ENCODE data around the gene DHRS7B. TPM values are rescaled to one million over a fixed set of nuclear protein-coding genes. Genes with fewer than 3 reads are reported as not detected.
"Not testable (repeated sequence)": the region's sequence is repeated elsewhere in the genome, so short reads cannot be mapped to it uniquely, and the experiment has no call there.

Gene DHRS7B
- total RNA-seq, 1 donor: 15.2 TPM

GRCh38 chr17:21108651-21109050 lies 18.1 kb upstream of the DHRS7B start:
- no peak for DNase-seq (ENCODE audit: insufficient read length, low spot score, missing footprints)
- Histone ChIP-seq H3K4me2 (ENCODE audit: insufficient read depth, low read length) (no peak overlapping the region), H2AFZ (ENCODE audit: low read length) (no peak overlapping the region), H3K4me1 (ENCODE audit: insufficient read depth, low read length) (no peaks in the 10 kb centered on the region), H3K9me3 (ENCODE audit: low read depth, low read length) (no peaks in the 10 kb centered on the region), H3K79me2 (ENCODE audit: insufficient read depth, low read length) (no peaks in the 10 kb centered on the region), H3K4me3 (ENCODE audit: insufficient read depth, low read length) (no peak overlapping the region), H3K27me3 (ENCODE audit: insufficient read depth, low read length) (no peaks in the 10 kb centered on the region), H3K36me3 (ENCODE audit: insufficient read depth, low read length) (no peaks in the 10 kb centered on the region), H3K27ac (ENCODE audit: low read depth, low read length) (no peak overlapping the region), H4K20me1 (ENCODE audit: insufficient read depth, low read length) (no peaks in the 10 kb centered on the region)
- TF ChIP-seq CTCF (IDR thresholded peaks at IDR 0.05; ENCODE audit: extremely low read depth, low read depth, low read length): no peak

GRCh38 chr17:21113049-21113690 lies 13.6 kb upstream of the DHRS7B start:
- no peak overlapping the region for H3K4me2 ChIP-seq (ENCODE audit: insufficient read depth, low read length)

GRCh38 chr17:21113716-21114115 lies 13.0 kb upstream of the DHRS7B start:
- Histone ChIP-seq H3K79me2 (ENCODE audit: insufficient read depth, low read length) (no peaks in the 10 kb centered on the region), H4K20me1 (ENCODE audit: insufficient read depth, low read length) (no peaks in the 10 kb centered on the region), H2AFZ (ENCODE audit: low read length) (no peak overlapping the region), H3K27ac (ENCODE audit: low read depth, low read length) (no peak overlapping the region), H3K9me3 (ENCODE audit: low read depth, low read length) (no peaks in the 10 kb centered on the region), H3K4me3 (ENCODE audit: insufficient read depth, low read length) (no peak overlapping the region), H3K36me3 (ENCODE audit: insufficient read depth, low read length) (no peaks in the 10 kb centered on the region), H3K4me2 (ENCODE audit: insufficient read depth, low read length) (no peak overlapping the region), H3K4me1 (ENCODE audit: insufficient read depth, low read length) (no peaks in the 10 kb centered on the region), H3K27me3 (ENCODE audit: insufficient read depth, low read length) (peaks cover 19% of the 10 kb centered on the region)
- DNase-seq (ENCODE audit: insufficient read length, low spot score, missing footprints): no peak
- TF ChIP-seq CTCF (IDR thresholded peaks at IDR 0.05; ENCODE audit: extremely low read depth, low read depth, low read length): no peak

More at GRCh38 chr17:21113049-21113690, 13.6 kb upstream of the DHRS7B start:
- Histone ChIP-seq H3K36me3 (ENCODE audit: insufficient read depth, low read length) (no peaks in the 10 kb centered on the region), H2AFZ (ENCODE audit: low read length) (no peak overlapping the region), H3K79me2 (ENCODE audit: insufficient read depth, low read length) (no peaks in the 10 kb centered on the region), H3K27ac (ENCODE audit: low read depth, low read length) (no peak overlapping the region), H3K4me3 (ENCODE audit: insufficient read depth, low read length) (no peak overlapping the region), H3K4me1 (ENCODE audit: insufficient read depth, low read length) (no peaks in the 10 kb centered on the region), H4K20me1 (ENCODE audit: insufficient read depth, low read length) (no peaks in the 10 kb centered on the region), H3K27me3 (ENCODE audit: insufficient read depth, low read length) (peaks cover 15% of the 10 kb centered on the region), H3K9me3 (ENCODE audit: low read depth, low read length) (no peaks in the 10 kb centered on the region)
- TF ChIP-seq CTCF (IDR thresholded peaks at IDR 0.05; ENCODE audit: extremely low read depth, low read depth, low read length): no peak
- DNase-seq (ENCODE audit: insufficient read length, low spot score, missing footprints): no peak

- not testable (repeated sequence) for H3K9me3 ChIP-seq (ENCODE audit: low read depth, low read length); DNase-seq (ENCODE audit: insufficient read length, low spot score, missing footprints); H3K36me3 ChIP-seq (ENCODE audit: insufficient read depth, low read length); H4K20me1 ChIP-seq (ENCODE audit: insufficient read depth, low read length); H3K4me1 ChIP-seq (ENCODE audit: insufficient read depth, low read length); H3K79me2 ChIP-seq (ENCODE audit: insufficient read depth, low read length); H3K27ac ChIP-seq (ENCODE audit: low read depth, low read length); H2AFZ ChIP-seq (ENCODE audit: low read length); H3K4me3 ChIP-seq (ENCODE audit: insufficient read depth, low read length); H3K4me2 ChIP-seq (ENCODE audit: insufficient read depth, low read length)
- H3K27me3 ChIP-seq (ENCODE audit: insufficient read depth, low read length): peaks cover 19% of the 10 kb centered on the region
These were observed 12.0 kb upstream of the DHRS7B start for GRCh38 chr17:21114791-21115190.
